Activated naive CD8-positive, alpha-beta T cell treated with anti-CD3 and anti-CD28 coated beads, Interleukin-2, amount 50 U/mL, for 24 hours (primary cell): Measurements from ENCODE around the gene GLYR1.
"Not testable (repeated sequence)": the region's sequence is repeated elsewhere in the genome, so short reads cannot be mapped to it uniquely, and the experiment has no call there.

Source experiments
- ATAC-seq: fragments of 150-1000 bp; cut with Tn5 transposase; one replicate; pipeline ENCODE4 v1.10.0; 2021
- DNase-seq: peaks from one replicate; pipeline ENCODE4 v3.0.0; 2021
- H3K27ac Mint-ChIP-seq: one replicate; pipeline ENCODE4 v1.8.0; 2021; ENCODE audit warnings: mild to moderate bottlenecking, mixed read lengths
- H3K27me3 Mint-ChIP-seq: one replicate; pipeline ENCODE4 v1.8.0; 2021; ENCODE audit warnings: mixed read lengths
- H3K36me3 Mint-ChIP-seq: one replicate; pipeline ENCODE4 v1.8.0; 2021; ENCODE audit warnings: low read depth, mixed read lengths
- H3K4me1 Mint-ChIP-seq: one replicate; pipeline ENCODE4 v1.8.0; 2021; ENCODE audit warnings: mixed read lengths
- H3K4me3 Mint-ChIP-seq: one replicate; pipeline ENCODE4 v1.8.0; 2021; ENCODE audit warnings: mild to moderate bottlenecking, moderate library complexity, mixed read lengths
- H3K9me3 Mint-ChIP-seq: one replicate; pipeline ENCODE4 v1.8.0; 2021; ENCODE audit warnings: mixed read lengths

GLYR1 gene

DNA sequence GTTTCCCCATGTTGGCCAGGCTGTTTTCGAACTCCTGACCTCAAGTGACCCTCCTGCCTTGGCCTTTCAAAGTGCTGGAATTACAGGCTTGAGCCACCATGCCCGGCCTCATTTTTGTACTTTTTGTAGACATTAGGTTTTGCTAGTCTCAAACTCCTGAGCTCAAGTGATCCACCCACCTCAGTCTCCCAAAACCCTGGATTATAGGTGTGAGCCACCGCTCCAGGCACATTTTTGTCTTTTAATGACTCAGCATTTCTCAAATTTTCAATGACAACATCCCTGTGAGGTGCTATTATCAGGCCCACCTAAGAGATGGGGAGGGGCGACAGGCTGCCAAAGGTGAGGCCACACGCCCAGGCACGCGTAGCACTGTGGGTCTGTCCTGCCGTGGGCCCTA, 60.0 kb downstream of the GLYR1 start:
- no peak overlapping the region for H3K27ac Mint-ChIP-seq
- H3K9me3 Mint-ChIP-seq, result no peaks in the 10 kb centered on the region
- DNase-seq (no peak), ATAC-seq (no peak)
- H3K36me3 Mint-ChIP-seq, result no peaks in the 10 kb centered on the region
- H3K4me1 Mint-ChIP-seq, result no peaks in the 10 kb centered on the region
- H3K27me3 Mint-ChIP-seq, result peaks cover 1% of the 10 kb centered on the region
- no peak overlapping the region for H3K4me3 Mint-ChIP-seq

DNA sequence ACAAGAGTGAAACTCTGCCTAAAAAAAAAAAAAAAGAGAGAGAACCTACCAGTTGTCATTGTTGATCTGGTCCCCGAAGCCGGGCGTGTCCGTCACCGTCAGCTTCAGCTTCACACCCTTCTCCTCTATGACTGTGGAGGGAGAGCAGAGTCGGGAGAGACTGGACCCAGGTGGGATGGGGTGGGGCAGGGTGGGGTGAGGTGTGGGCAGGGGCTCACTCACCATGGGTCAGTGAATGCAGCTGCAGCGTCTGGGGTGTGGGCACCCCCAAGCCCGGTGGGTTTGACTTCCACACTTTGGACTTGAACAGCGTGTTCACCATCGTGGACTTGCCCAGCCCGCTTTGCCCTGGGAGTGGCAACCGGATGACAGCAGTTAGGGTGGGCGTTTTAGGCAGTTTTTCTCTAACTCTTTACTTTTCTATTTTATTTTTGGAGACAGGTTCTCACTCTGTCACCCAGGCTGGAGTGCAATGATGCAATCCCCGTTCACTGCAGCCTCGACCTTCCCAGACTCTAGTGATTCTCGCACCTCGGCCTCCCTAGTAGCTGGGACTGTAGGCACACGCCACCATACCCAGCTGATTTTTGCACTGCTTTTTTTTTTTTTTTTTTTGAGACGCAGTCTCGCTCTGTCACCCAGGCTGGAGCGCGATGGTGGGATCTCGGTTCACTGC, 61.2 kb downstream of the GLYR1 start:
- H3K27ac Mint-ChIP-seq, result no peak overlapping the region
- H3K36me3 Mint-ChIP-seq, result no peaks in the 10 kb centered on the region
- no peak overlapping the region for H3K4me3 Mint-ChIP-seq
- H3K9me3 Mint-ChIP-seq, result no peaks in the 10 kb centered on the region
- ATAC-seq (no peak), DNase-seq (no peak)
- H3K27me3 Mint-ChIP-seq, result peaks cover 1% of the 10 kb centered on the region
- no peaks in the 10 kb centered on the region for H3K4me1 Mint-ChIP-seq

DNA sequence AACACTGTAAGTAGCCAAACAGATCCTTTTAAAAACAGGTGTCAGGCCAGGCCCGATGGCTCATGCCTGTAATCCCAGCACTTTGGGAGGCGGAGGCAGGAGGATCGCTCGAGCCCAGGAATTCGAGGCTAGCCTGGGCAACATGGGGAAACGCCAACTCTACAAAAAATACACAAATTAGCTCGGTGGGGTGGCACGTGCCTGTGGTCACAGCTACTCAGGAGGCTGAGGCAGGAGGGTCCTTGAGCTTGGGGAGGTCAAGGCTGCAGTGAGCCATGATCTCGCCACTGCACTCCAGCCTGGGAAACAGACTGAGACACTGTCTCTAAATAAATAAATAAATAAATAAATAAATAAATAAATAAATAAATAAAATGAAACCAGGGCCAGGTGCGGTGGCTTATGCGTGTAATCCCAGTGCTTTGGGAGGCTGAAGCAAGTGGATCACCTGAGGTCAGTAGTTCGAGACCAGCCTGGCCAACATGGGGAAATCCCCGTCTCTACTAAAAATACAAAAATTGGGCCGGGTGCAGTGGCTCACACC, 62.6 kb downstream of the GLYR1 start:
- H3K27me3 Mint-ChIP-seq, DNase-seq, H3K27ac Mint-ChIP-seq, H3K9me3 Mint-ChIP-seq, H3K36me3 Mint-ChIP-seq, ATAC-seq, H3K4me1 Mint-ChIP-seq, H3K4me3 Mint-ChIP-seq: not testable (repeated sequence)

DNA sequence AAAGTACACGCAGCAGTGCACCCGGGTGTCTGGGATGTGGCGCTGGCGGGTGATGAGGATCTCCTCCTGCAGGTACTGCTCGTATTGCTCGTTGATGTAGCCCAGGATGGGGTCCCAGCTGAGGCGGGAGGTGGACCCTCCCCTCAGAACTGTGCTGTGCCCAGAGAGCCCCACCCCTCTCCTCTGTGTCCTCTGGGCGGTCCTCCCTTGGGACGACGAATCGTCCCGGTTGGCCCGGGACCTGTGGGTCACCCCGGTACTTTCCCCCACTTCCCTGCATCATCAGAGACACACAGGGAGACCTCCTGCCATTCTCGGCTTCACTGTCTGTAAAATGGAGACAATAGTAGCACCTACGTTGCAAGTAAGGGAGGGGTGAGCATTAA, 63.1 kb downstream of the GLYR1 start:
- H3K4me1 Mint-ChIP-seq, result no peaks in the 10 kb centered on the region
- H3K27me3 Mint-ChIP-seq, result no peaks in the 10 kb centered on the region
- H3K36me3 Mint-ChIP-seq, result no peaks in the 10 kb centered on the region
- H3K27ac Mint-ChIP-seq, result no peak overlapping the region
- H3K9me3 Mint-ChIP-seq, result no peaks in the 10 kb centered on the region
- no peak for ATAC-seq
- DNase-seq, result no peak
- H3K4me3 Mint-ChIP-seq, result no peak overlapping the region

DNA sequence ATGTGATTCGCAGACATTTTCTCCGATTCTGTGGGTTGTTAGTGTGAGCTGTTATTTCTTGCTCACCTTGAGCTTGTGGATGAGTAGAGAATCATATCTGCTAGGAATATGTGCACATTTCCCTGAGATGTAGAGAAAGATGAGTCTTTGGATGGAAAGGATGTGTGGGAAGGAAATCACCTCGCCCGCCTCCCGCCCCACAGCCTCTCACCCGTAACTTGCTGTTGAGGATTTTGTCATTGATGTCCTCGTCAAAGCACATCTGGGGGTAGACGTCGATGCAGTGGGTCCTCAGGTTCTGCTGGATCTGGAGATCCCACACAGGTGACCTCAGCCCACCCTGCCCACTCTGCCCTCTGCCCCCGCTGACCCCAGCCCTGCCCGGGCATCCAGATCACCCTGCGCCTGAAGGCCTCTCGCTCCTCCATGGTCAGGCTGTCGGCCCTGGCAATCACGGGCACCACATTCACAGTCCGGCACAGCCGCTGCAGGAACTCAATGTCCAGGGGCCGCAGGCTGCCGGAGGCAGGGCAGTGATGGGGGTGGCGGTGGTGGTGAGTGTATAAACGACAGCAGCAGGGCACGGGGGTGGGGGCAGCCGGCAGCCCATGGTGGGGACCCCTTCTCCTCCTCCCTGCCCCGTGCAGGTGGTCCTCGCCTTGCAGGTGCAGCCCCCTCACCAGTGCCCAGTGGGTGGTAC, 63.7 kb downstream of the GLYR1 start:
- Mint-ChIP-seq H3K9me3 (no peaks in the 10 kb centered on the region), H3K4me1 (no peaks in the 10 kb centered on the region), H3K4me3 (no peak overlapping the region), H3K36me3 (no peaks in the 10 kb centered on the region), H3K27me3 (no peaks in the 10 kb centered on the region), H3K27ac (no peak overlapping the region)
- DNase-seq, result no peak
- ATAC-seq, result no peak

DNA sequence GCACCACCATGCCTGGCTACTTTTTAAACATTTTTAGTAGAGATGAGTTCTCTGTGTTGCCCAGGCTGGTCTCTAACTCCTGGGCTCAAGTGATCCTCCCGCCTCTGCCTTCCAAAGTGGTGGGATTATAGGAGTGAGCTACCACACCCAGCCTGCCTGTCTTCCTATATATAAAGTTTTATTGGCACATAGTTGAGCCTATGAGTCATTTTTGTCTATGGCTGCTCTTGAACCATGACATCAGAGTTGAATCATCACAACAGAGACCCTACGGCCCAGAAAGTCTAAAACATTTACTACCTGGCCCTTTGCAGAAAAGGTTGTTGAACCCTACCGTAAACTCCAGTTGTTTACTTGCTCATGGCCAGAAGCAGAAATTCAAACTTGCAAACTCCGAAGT, 66.9 kb downstream of the GLYR1 start:
- H3K4me1 Mint-ChIP-seq, result no peaks in the 10 kb centered on the region
- H3K9me3 Mint-ChIP-seq, result no peaks in the 10 kb centered on the region
- DNase-seq (no peak), ATAC-seq (no peak)
- H3K27me3 Mint-ChIP-seq, result no peaks in the 10 kb centered on the region
- H3K27ac Mint-ChIP-seq, result no peak overlapping the region
- H3K36me3 Mint-ChIP-seq, result no peaks in the 10 kb centered on the region
- no peak overlapping the region for H3K4me3 Mint-ChIP-seq

DNA sequence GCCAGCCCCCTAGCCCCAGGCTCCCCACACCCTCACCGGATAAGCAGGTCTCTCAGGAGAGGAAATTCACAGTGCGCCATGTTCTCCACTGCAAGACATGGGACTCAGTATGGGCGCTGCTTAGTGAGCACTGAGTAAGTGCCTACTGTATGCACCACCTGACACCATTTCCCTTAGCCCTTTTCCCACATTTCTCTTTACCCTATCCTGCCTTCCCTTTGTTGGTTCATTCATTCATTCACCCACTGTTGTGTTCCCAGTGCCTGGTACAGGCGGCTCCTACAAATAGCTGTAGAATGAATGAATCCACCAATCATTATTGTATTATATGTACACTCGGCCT, 69.1 kb downstream of the GLYR1 start:
- H3K27me3 Mint-ChIP-seq, result no peaks in the 10 kb centered on the region
- H3K27ac Mint-ChIP-seq, result no peak overlapping the region
- ATAC-seq (no peak), DNase-seq (no peak)
- H3K9me3 Mint-ChIP-seq, result no peaks in the 10 kb centered on the region
- no peaks in the 10 kb centered on the region for H3K4me1 Mint-ChIP-seq
- H3K36me3 Mint-ChIP-seq, result no peaks in the 10 kb centered on the region
- H3K4me3 Mint-ChIP-seq, result no peak overlapping the region

DNA sequence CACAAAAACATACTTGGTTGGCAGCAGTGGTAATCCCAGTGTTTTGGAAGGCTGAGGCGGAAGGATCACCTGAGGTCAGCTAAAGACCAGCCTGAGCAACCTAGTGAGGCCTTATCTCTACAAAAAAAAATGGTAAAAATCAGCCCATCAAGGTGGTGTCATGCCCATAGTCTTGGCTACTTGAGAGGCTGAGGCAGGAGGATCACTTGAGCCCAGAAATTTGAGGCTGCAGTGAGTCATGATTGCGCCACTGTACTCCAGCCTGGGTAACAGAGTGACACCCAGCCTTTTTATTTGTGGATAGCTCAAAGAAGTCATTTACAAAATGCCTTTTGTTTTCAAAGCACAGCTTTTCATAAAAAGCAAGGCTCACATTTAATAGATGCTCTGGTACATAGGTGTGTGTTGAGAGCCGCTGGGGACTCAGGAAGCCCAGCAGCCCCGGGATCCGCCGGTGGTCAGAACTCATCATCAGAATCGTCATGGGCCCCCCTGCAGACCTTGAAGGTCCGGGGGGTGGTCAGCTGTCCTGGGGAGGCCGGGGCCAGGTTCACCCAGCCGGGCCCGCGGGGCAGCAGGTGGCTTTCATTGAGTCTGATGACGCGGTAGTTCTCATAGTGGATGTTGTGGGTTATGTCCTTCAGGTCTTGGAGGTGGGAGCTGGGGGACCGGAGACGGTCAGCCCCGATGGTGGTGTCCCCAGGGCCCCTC, 69.6 kb downstream of the GLYR1 start:
- DNase-seq (no peak), ATAC-seq (no peak)
- Mint-ChIP-seq H3K36me3 (no peaks in the 10 kb centered on the region), H3K4me3 (no peak overlapping the region), H3K4me1 (no peaks in the 10 kb centered on the region), H3K27ac (no peak overlapping the region), H3K9me3 (no peaks in the 10 kb centered on the region), H3K27me3 (no peaks in the 10 kb centered on the region)

DNA sequence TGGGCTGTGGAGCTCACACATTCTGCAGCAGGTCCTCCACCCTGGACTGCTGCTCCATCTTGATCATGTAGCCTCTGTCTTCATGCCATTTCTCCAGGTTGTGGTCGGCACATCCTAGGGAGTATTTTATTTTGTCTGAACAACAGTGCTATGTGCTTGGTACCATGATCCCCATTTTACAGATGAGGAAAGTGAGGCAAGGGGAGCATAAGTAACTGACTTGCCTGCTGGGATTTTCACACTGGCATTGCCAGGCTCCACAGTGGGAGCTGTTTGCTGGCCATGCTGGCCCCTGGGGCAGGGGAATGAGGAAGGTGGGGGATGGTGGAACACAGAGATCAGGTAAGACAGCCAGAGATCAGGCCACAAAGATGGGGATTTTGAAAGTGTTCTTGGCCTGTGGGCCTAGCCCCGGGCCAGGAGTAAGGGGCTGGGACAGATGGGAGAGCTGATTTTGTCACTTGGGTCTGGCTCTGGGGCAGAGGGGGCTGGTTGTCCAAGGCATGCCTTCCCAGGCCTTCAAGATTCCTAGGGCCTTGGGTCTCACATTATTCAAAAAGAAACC, 70.9 kb downstream of the GLYR1 start:
- Mint-ChIP-seq H3K9me3 (no peaks in the 10 kb centered on the region), H3K4me3 (no peak overlapping the region), H3K27ac (no peak overlapping the region), H3K4me1 (no peaks in the 10 kb centered on the region), H3K27me3 (no peaks in the 10 kb centered on the region), H3K36me3 (no peaks in the 10 kb centered on the region)
- DNase-seq, result no peak
- no peak for ATAC-seq

DNA sequence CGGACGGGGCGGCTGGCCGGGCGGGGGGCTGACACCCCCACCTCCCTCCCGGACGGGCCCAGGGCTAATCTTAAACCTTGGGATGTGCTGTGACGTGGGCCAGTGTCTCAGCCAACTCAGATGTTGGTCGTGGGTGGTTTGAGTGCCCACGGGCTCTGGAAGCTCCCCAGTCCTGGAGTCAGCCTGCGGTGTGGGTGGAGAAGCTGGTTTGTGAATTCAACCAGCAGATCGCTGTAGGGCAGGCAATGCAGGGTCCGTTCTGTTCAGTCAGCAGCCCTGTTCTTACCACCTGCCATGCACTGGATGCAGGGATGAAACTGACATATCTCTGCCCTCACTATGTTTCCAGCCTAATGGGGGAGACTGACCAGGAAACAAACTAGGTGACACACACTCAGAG, 72.1 kb downstream of the GLYR1 start:
- Mint-ChIP-seq H3K27me3 (no peaks in the 10 kb centered on the region), H3K4me3 (no peak overlapping the region), H3K36me3 (no peaks in the 10 kb centered on the region), H3K4me1 (no peaks in the 10 kb centered on the region), H3K9me3 (no peaks in the 10 kb centered on the region), H3K27ac (no peak overlapping the region)
- DNase-seq (no peak), ATAC-seq (no peak)

DNA sequence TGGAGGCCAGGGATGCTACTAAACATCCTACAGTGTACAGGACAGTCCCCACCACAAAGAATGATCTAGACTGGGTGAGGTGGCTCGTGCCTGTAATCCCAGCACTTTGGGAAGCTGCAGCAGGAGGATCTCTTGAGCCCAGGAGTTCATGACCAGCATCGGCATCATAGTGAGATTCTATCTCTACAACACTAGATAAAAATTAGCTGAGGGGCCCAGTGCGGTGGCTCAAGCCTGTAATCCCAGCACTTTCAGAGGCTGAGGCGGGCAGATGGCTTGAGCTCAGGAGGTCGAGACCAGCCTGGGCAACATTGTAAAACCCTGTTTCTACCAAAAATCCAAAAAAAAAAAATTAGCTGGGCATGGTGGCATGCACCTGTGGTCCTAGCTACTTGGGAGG, 74.7 kb downstream of the GLYR1 start:
- Mint-ChIP-seq H3K4me1 (peaks cover 11% of the 10 kb centered on the region), H3K27ac (no peak overlapping the region)

DNA sequence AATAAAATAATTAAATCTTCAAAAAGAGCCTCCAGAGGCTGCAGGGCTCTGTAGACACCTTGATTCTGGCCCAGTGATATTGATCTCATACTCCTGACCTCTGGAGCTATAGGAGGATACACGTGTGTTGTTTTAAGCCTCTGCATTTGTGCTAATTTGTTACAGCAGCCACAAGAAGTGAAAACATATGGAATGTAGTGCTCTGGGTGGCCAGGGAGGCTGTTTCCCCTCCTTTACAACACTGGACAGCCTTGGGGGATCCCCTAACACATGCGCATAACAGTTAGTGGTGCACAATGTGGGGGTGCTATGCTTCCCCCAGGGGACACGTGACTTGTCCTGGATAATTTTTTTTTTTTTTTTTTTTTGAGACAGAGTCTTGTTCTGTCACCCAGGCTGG, 75.4 kb downstream of the GLYR1 start:
- Mint-ChIP-seq H3K4me1 (peaks cover 14% of the 10 kb centered on the region), H3K27ac (no peak overlapping the region), H3K9me3 (no peaks in the 10 kb centered on the region), H3K36me3 (no peaks in the 10 kb centered on the region), H3K27me3 (no peaks in the 10 kb centered on the region), H3K4me3 (no peak overlapping the region)
- DNase-seq, result no peak
- no peak for ATAC-seq

More for the DNA sequence above, 74.7 kb downstream of the GLYR1 start:
- ATAC-seq, result no peak
- no peaks in the 10 kb centered on the region for H3K9me3 Mint-ChIP-seq
- no peak overlapping the region for H3K4me3 Mint-ChIP-seq
- DNase-seq, result no peak
- H3K27me3 Mint-ChIP-seq, result no peaks in the 10 kb centered on the region
- H3K36me3 Mint-ChIP-seq, result no peaks in the 10 kb centered on the region

DNA sequence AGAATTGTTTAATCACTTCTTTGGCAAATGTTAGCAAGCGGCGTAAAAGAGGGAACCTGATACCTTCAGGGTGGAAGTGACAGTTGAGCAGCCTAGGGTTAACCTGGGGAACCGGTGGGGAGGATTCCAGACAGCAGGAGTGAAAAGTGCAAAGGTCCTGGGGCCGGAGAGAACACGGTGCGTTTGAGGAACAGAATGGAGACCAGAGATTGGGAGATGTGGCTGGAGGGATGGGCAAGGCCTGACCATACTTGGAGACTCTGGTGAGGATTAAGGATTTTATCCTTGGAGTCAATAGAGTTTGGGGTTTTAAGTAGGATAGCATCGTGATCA, 77.8 kb downstream of the GLYR1 start:
- no peak for ATAC-seq
- Mint-ChIP-seq H3K4me1 (peaks cover 23% of the 10 kb centered on the region), H3K27me3 (no peaks in the 10 kb centered on the region), H3K4me3 (peak overlapping the region; percentile 21), H3K27ac (no peak overlapping the region), H3K36me3 (no peaks in the 10 kb centered on the region), H3K9me3 (no peaks in the 10 kb centered on the region)
- no peak for DNase-seq

DNA sequence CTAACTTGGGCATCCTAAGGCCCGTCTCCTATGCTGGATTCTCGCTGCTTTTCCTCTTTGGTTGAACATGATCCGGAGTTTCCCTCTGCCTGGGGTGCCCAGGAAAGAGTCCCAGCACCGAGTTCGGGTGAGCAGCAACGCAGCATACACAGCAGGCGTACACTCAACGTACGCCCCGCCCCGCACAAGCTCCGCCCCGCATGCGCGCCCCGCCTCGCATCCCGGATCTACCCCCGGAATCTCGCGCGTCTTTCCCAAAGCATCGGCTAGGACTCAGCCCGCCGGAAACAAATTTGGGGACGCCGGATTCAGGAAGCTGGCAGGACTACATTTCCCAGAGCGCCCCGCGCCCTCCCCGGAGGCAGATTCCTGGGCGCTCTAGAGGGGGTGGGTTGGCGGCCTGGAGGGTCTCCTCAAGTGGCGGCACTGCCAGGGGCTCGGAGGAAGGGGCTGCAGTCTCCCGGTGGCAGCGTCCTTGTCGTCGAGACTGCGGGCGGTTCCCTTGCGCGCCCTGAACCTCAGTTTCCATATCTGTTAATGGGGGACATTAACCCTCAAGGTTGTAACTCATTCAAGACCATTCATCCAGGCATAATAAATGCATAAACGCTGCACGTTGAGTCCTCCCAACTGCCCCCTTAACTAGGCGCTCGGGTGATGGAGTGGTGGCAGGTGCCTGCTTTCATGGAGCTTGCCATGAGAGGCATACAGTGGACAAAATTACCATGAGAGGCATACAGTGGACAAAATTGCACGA, 78.4 kb downstream of the GLYR1 start:
- Mint-ChIP-seq H3K4me1 (peaks cover 23% of the 10 kb centered on the region), H3K4me3 (peak overlapping the region; percentile 85), H3K36me3 (no peaks in the 10 kb centered on the region), H3K27ac (peak overlapping the region; percentile 87), H3K9me3 (no peaks in the 10 kb centered on the region), H3K27me3 (no peaks in the 10 kb centered on the region)
- peak; percentile 93 for DNase-seq
- ATAC-seq, result peak; percentile 82
